ENCODE measurements around the gene CRYBA4.

DNA sequence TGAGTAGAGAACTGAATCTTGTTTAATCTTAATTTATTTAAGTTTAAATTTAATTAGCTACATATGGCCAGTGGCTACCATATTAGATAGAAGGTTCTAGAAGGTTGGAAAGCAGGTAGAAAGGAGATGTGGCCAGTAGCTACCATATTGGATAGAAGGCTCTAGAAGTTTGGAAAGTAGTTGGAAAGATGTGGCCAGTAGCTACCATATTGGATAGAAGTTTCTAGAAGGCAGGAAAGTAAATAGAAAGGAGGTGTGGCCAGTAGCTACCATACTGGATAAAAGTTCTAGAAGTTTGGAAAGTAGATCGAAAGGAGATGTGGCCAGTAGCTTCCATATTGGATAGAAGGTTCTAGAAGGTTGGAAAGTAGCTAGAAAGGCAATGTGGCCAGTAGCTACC lies 2.2 kb downstream of the CRYBA4 start:
- TF ChIP-seq, protein P1, sequence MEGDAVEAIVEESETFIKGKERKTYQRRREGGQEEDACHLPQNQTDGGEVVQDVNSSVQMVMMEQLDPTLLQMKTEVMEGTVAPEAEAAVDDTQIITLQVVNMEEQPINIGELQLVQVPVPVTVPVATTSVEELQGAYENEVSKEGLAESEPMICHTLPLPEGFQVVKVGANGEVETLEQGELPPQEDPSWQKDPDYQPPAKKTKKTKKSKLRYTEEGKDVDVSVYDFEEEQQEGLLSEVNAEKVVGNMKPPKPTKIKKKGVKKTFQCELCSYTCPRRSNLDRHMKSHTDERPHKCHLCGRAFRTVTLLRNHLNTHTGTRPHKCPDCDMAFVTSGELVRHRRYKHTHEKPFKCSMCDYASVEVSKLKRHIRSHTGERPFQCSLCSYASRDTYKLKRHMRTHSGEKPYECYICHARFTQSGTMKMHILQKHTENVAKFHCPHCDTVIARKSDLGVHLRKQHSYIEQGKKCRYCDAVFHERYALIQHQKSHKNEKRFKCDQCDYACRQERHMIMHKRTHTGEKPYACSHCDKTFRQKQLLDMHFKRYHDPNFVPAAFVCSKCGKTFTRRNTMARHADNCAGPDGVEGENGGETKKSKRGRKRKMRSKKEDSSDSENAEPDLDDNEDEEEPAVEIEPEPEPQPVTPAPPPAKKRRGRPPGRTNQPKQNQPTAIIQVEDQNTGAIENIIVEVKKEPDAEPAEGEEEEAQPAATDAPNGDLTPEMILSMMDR (IDR thresholded peaks at IDR 0.05 in 4 of 5, conservative IDR thresholded peaks at IDR 0.05 in 1 of 5) = no peak
- TF ChIP-seq POLR2A (IDR thresholded peaks at IDR 0.05) = no peak
